ENCODE data around the gene UBE2N.
"Not testable (repeated sequence)": the region's sequence is repeated elsewhere in the genome, so short reads cannot be mapped to it uniquely, and the experiment has no call there.

UBE2N gene

GRCh38 chr12:93379981-93380361 lies 61.8 kb downstream of the UBE2N start:
- in situ Hi-C loops (cut with HindIII; ENCODE audit: low pct_unique_long_range_greater_than_20kb, low sequenced_read_pairs), result no loop called here
- no peak for DNase-seq (ENCODE audit: low read depth in 1 of 2, low spot score in 1 of 2)
- TF ChIP-seq JUND (IDR thresholded peaks at IDR 0.05; ENCODE audit: low read depth), result no peak; the same call in 1 of the 2 replicates

DNA sequence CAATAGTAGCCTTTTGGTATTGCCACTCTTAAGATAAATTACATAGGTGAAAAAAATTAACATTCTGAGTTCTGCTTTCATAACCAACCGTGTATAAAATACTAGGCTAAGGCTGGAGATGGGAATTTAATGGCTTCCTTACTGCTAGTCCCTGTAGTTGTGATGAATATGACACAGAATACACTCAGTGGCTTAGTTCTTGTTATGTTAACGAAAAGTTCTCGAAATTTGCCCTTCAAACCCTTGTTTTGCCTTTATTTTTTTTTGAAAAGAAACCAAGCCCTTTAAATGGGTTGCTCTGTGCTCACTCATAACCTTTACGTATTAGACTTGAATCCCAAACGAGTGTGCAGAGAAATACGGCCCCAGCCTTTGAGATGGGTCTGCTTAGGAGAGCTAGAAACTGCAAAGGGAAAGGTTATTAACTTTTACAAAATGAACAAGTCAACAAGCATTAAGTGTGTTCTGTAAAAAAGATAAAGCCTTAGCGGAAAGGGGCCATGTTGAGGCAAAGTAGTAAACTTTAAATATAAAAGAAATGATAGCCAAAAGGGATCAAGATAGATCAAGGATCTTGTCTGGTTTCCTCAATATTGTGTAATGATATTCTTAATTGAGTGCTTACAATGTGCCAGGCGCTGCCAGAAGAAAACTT lies 62.3 kb downstream of the UBE2N start:
- in situ Hi-C loops (cut with HindIII; ENCODE audit: low pct_unique_long_range_greater_than_20kb, low sequenced_read_pairs), result no loop called here
- no peak for DNase-seq (ENCODE audit: low read depth in 1 of 2, low spot score in 1 of 2)
- no peak; the same call in 1 of the 2 replicates for TF ChIP-seq JUND (IDR thresholded peaks at IDR 0.05; ENCODE audit: low read depth)

GRCh38 chr12:93378998-93379325 lies 62.8 kb downstream of the UBE2N start:
- in situ Hi-C loops (cut with HindIII; ENCODE audit: low pct_unique_long_range_greater_than_20kb, low sequenced_read_pairs), result no loop called here
- DNase-seq (ENCODE audit: low read depth in 1 of 2, low spot score in 1 of 2), result no peak
- no peak for TF ChIP-seq JUND (IDR thresholded peaks at IDR 0.05; ENCODE audit: low read depth)

- DNase-seq (ENCODE audit: low read depth in 1 of 2, low spot score in 1 of 2), result peak in 1 of 2 experiments; percentile 67
- in situ Hi-C loops (cut with HindIII; ENCODE audit: low pct_unique_long_range_greater_than_20kb, low sequenced_read_pairs), result not testable (repeated sequence)
Measured at GRCh38 chr12:93378196-93378997, 63.4 kb downstream of the UBE2N start.

GRCh38 chr12:93377252-93378195 lies 64.2 kb downstream of the UBE2N start, which contains the start of gene NUDT4:
TSS of gene NUDT4 (plus strand) at chr12:93377925. CDS start at chr12:93378323, 398 bp downstream.
- peak; percentile 89 to 97 for DNase-seq (ENCODE audit: low read depth in 1 of 2, low spot score in 1 of 2)
- in situ Hi-C loops (cut with HindIII; ENCODE audit: low pct_unique_long_range_greater_than_20kb, low sequenced_read_pairs), result no loop called here

GRCh38 chr12:93376436-93377251 lies 65.1 kb downstream of the UBE2N start:
- no peak for TF ChIP-seq JUND (IDR thresholded peaks at IDR 0.05; ENCODE audit: low read depth)
- DNase-seq (ENCODE audit: low read depth in 1 of 2, low spot score in 1 of 2), result peak in 1 of 2 experiments; percentile 80
- in situ Hi-C loops (cut with HindIII; ENCODE audit: low pct_unique_long_range_greater_than_20kb, low sequenced_read_pairs), result no loop called here

More at GRCh38 chr12:93377252-93378195, 64.2 kb downstream of the UBE2N start, which contains the start of gene NUDT4:
- TF ChIP-seq JUND (IDR thresholded peaks at IDR 0.05; ENCODE audit: low read depth), result no peak

- DNase-seq (ENCODE audit: low read depth in 1 of 2, low spot score in 1 of 2), result no peak
- TF ChIP-seq JUND (IDR thresholded peaks at IDR 0.05; ENCODE audit: low read depth), result no peak
- in situ Hi-C loops (cut with HindIII; ENCODE audit: low pct_unique_long_range_greater_than_20kb, low sequenced_read_pairs), result no loop called here
Measured at GRCh38 chr12:93375906-93376305, 65.8 kb downstream of the UBE2N start.

GRCh38 chr12:93373961-93374656 lies 67.6 kb downstream of the UBE2N start:
- peak; percentile 63; the same call in 1 of the 2 replicates for TF ChIP-seq JUND (IDR thresholded peaks at IDR 0.05; ENCODE audit: low read depth)
- DNase-seq (ENCODE audit: low read depth in 1 of 2, low spot score in 1 of 2), result peak in 1 of 2 experiments; percentile 76

DNA sequence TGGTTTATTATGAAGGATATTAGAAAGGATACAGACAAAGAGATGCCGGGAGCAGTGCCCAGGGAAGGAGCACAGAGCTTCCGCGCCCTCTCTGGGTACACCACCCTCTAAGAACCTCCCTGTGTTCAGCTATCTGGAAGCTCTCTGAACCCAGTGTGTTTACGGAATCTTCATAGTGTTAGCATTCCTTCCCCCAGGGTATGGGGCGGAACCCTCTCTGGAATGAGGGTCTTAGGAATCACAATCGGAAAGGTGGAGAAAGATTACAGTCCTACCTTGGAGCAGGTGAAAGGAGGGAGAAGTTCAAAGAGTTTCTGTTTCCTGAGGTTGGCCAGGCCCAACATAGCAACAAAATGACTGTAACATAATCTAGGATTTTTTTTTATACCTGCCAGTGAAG lies 70.8 kb downstream of the UBE2N start:
- in situ Hi-C loops (cut with HindIII; ENCODE audit: low pct_unique_long_range_greater_than_20kb, low sequenced_read_pairs), result no loop called here
- TF ChIP-seq JUND (IDR thresholded peaks at IDR 0.05; ENCODE audit: low read depth), result no peak
- no peak for DNase-seq (ENCODE audit: low read depth in 1 of 2, low spot score in 1 of 2)

More at GRCh38 chr12:93373961-93374656, 67.6 kb downstream of the UBE2N start:
- in situ Hi-C loops (cut with HindIII; ENCODE audit: low pct_unique_long_range_greater_than_20kb, low sequenced_read_pairs), result no loop called here

- no peak for DNase-seq (ENCODE audit: low read depth in 1 of 2, low spot score in 1 of 2)
- in situ Hi-C loops (cut with HindIII; ENCODE audit: low pct_unique_long_range_greater_than_20kb, low sequenced_read_pairs), result no loop called here
Measured at GRCh38 chr12:93369505-93369904, 72.2 kb downstream of the UBE2N start.

DNA sequence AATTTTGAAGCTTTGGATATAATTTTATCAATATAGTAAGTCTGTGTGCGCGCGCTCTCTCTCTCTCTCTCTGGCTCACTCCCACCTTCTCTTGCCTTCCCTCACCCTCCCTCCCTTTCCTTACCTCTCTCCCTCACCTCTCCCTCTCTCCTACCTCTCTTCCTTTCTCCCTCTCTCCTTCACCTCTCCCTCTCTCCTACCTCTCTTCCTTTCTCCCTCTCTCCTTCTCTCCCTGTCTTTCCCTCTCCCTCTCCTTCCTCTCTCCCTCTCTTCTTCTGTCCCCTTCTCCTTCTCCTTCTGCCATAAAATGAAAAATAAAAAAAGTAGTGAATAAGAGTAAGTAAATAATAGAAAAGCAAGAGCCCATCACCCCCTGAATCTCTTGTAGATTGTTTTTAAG lies 73.0 kb downstream of the UBE2N start:
- in situ Hi-C loops (cut with HindIII; ENCODE audit: low pct_unique_long_range_greater_than_20kb, low sequenced_read_pairs), result no loop called here
- DNase-seq (ENCODE audit: low read depth in 1 of 2, low spot score in 1 of 2), result no peak
- no peak for TF ChIP-seq JUND (IDR thresholded peaks at IDR 0.05; ENCODE audit: low read depth)

More at GRCh38 chr12:93369505-93369904, 72.2 kb downstream of the UBE2N start:
- no peak for TF ChIP-seq JUND (IDR thresholded peaks at IDR 0.05; ENCODE audit: low read depth)
